Left ventricle myocardium inferior (tissue), 1 donor: ENCODE measurements around the gene ZCWPW1. TPM values are rescaled to one million over a fixed set of nuclear protein-coding genes. Genes with fewer than 3 reads are reported as not detected.
"Not testable (repeated sequence)": the region's sequence is repeated elsewhere in the genome, so short reads cannot be mapped to it uniquely, and the experiment has no call there.

Experiments
- DNase-seq: peaks from one replicate; pipeline ENCODE4 v3.0.0-alpha.2; 2020
- H3K27ac ChIP-seq: fragments of 200-600 bp; replicated peaks from 2 replicates; pipeline ENCODE4 v1.8.0; 2021
- H3K27me3 ChIP-seq: fragments of 200-600 bp; 2 replicates; pipeline ENCODE4 v1.8.0; 2021; ENCODE audit warnings: low read depth
- H3K36me3 ChIP-seq: fragments of 200-600 bp; 2 replicates; pipeline ENCODE4 v1.8.0; 2021
- H3K4me1 ChIP-seq: fragments of 200-600 bp; 2 replicates; pipeline ENCODE4 v1.8.0; 2021
- H3K4me3 ChIP-seq: fragments of 200-600 bp; 2 replicates; pipeline ENCODE4 v1.8.0; 2021; ENCODE audit warnings: mild to moderate bottlenecking, moderate library complexity
- H3K9me3 ChIP-seq: fragments of 200-600 bp; replicated peaks from 2 replicates; pipeline ENCODE4 v1.8.0; 2021
- intact Hi-C: fragments of 100-400 bp; cut with micrococcal nuclease; formaldehyde crosslinking; loops from one replicate; pipeline ENCODE4 v1.11.0; 2022
- total RNA-seq: library from RNA; stranded (reverse); fragmentation: NEBNext Ultra II Directional; extraction: Animal tissue kit (Norgen Biotek cat#: 25700); gene quantifications from one replicate; pipeline ENCODE4 v1.2.1, GENCODE V29; 2021
- TF ChIP-seq, protein P1 (sequence below): fragments of 200-600 bp; IDR thresholded peaks from 2 replicates; pipeline ENCODE4 v1.8.0; 2021; ENCODE audit warnings: antibody characterized with exemption, mild to moderate bottlenecking, borderline replicate concordance
- donor health status: DM: no; HTN: yes; CAD: no; lungs with severe emphysema.

The ZCWPW1 gene
- total RNA-seq, 1 donor from 2014 or later, result 4.6 TPM

DNA sequence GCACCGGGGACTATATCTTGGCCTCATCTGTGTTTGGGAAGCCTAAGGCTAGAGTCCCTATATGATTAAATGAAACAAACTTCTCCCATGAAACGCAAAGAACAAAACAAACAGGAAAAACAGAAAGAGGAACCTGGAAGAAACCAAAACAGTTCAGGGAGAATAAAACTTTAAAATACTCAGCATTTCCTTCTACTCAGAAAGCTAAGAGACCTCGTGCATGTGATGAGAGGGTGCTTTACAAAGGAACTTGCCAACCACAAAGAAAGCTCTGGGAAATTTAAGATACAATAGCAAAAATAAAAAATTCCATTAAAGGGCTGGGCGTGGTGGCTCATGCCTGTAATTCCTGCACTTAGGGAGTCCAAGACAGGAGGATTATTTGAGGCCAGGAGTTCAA, 48.3 kb downstream of the ZCWPW1 start:
- H3K27ac ChIP-seq, result peak overlapping the region; percentile 38
- no peak for DNase-seq
- TF ChIP-seq, protein P1, sequence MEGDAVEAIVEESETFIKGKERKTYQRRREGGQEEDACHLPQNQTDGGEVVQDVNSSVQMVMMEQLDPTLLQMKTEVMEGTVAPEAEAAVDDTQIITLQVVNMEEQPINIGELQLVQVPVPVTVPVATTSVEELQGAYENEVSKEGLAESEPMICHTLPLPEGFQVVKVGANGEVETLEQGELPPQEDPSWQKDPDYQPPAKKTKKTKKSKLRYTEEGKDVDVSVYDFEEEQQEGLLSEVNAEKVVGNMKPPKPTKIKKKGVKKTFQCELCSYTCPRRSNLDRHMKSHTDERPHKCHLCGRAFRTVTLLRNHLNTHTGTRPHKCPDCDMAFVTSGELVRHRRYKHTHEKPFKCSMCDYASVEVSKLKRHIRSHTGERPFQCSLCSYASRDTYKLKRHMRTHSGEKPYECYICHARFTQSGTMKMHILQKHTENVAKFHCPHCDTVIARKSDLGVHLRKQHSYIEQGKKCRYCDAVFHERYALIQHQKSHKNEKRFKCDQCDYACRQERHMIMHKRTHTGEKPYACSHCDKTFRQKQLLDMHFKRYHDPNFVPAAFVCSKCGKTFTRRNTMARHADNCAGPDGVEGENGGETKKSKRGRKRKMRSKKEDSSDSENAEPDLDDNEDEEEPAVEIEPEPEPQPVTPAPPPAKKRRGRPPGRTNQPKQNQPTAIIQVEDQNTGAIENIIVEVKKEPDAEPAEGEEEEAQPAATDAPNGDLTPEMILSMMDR, result no peak

DNA sequence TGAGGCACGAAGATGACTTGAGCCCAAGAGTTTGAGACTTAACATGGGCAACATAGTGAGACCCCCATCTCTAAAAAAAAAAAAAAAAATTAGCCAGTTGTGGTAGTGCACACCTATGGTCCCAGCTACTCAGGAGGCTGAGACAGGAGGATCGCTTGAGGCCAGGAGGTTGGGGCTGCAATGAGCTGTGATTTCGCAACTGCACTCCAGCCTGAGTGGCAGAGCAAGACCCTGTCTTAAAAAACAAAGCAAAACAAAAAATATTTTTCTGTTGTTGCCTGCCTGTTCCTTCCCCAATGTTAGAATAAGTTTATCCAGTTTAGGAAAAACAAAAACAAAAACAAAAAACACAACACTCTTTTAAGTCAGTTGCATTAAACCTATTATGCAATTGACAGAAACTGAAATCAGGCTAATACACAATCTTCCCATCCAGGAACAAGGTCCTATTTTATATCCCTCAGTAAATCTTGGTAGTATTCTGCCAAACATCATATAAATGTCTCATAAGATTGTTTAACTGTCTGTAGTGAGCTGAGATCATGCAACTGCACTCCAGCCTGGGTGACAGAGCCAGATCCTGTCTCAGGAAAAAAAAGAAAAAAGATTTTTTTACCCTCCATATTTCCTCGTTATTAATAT, 50.3 kb downstream of the ZCWPW1 start:
- H3K27ac ChIP-seq, result no peak overlapping the region
- H3K4me1 ChIP-seq, result no peaks in the 10 kb centered on the region
- TF ChIP-seq, protein P1, result no peak

More for the DNA sequence above, 48.3 kb downstream of the ZCWPW1 start:
- intact Hi-C loops, result no loop called here
- Histone ChIP-seq H3K9me3 (no peaks in the 10 kb centered on the region), H3K36me3 (no peaks in the 10 kb centered on the region), H3K4me1 (peaks cover 5% of the 10 kb centered on the region), H3K4me3 (no peak overlapping the region), H3K27me3 (no peaks in the 10 kb centered on the region)

GRCh38 chr7:100376066-100376465, 52.4 kb downstream of the ZCWPW1 start:
- H3K36me3 ChIP-seq, result no peaks in the 10 kb centered on the region
- no peaks in the 10 kb centered on the region for H3K9me3 ChIP-seq
- intact Hi-C loops, result no loop called here
- DNase-seq, result no peak
- H3K27me3 ChIP-seq, result no peaks in the 10 kb centered on the region
- H3K27ac ChIP-seq, result no peak overlapping the region
- no peak overlapping the region for H3K4me3 ChIP-seq
- H3K4me1 ChIP-seq, result peaks cover 8% of the 10 kb centered on the region
- TF ChIP-seq, protein P1, result no peak

More for the DNA sequence above, 50.3 kb downstream of the ZCWPW1 start:
- intact Hi-C loops, result no loop called here
- Histone ChIP-seq H3K9me3 (no peaks in the 10 kb centered on the region), H3K36me3 (no peaks in the 10 kb centered on the region), H3K27me3 (no peaks in the 10 kb centered on the region), H3K4me3 (no peak overlapping the region)
- no peak for DNase-seq

DNA sequence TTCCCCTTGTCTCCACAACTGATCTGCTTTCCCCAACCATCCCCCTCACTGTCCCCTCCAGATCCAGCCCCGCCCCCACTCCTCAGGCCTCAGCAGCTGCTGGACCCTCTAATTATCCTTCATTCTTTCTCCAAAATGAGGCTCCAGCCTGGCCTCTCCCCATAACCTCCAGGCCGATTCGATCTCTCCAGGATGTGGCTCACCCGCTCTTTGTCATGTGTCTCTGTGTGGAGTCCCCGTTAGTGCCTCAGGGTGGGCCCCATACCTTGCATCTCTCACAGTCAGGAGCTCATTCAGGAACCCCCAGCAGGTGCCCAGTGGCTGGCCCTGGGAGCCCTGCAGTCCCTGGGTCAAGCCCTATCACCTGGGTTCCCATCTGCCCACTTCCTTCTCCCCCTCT, 53.9 kb downstream of the ZCWPW1 start:
- H3K4me1 ChIP-seq, result peaks cover 8% of the 10 kb centered on the region
- TF ChIP-seq, protein P1, result no peak
- DNase-seq, result no peak
- intact Hi-C loops, result no loop called here
- no peaks in the 10 kb centered on the region for H3K36me3 ChIP-seq
- H3K9me3 ChIP-seq, result no peaks in the 10 kb centered on the region
- no peaks in the 10 kb centered on the region for H3K27me3 ChIP-seq
- no peak overlapping the region for H3K27ac ChIP-seq
- H3K4me3 ChIP-seq, result peak overlapping the region; percentile 34

DNA sequence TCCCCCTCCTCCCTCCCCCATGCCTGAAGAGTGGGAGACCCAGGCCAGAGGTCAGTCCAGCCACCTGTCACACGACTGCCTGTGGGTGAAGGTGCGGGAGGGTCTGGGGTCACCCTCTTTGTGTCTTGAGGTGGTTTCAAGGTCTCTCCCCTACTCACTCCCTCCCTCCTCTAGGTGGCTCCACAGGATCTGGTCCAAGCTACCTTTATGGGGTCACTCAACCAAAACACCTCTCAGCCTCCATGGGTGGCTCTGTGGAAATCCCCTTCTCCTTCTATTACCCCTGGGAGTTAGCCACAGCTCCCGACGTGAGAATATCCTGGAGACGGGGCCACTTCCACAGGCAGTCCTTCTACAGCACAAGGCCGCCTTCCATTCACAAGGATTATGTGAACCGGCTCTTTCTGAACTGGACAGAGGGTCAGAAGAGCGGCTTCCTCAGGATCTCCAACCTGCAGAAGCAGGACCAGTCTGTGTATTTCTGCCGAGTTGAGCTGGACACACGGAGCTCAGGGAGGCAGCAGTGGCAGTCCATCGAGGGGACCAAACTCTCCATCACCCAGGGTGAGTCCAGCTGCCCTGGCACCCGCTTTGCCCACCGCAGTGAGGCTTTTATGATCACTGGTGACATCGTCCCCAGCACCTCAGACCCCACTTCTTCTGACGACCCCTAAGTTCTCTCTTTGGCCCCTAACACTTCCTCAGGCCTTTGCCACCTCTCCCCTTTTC, 54.5 kb downstream of the ZCWPW1 start:
- H3K36me3 ChIP-seq, H3K9me3 ChIP-seq, DNase-seq, H3K27me3 ChIP-seq, H3K4me1 ChIP-seq, intact Hi-C loops, H3K27ac ChIP-seq: not testable (repeated sequence)
- H3K4me3 ChIP-seq, result peak overlapping the region; percentile 34

DNA sequence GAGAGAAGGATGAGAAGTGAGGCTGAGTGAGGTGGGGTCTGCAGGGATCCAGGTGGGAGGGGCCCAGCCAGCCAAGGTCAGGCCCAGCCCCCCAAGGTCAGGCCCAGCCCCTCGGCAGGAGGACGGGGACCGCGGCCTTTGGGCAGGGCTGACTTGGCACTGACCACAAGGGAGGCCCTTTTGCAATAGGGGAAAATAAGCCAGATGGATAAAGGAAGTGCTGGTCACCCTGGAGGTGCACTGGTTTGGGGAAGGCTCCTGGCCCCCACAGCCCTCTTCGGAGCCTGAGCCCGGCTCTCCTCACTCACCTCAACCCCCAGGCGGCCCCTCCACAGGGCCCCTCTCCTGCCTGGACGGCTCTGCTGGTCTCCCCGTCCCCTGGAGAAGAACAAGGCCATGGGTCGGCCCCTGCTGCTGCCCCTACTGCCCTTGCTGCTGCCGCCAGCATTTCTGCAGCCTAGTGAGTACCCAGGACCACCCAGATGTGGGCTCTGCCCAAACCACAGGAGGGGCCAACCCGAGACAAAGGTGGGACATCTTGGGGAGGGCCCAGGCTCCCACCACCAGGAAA, 55.2 kb downstream of the ZCWPW1 start, which contains the start of gene PILRA:
Gene PILRA, plus strand, starts transcription at position 227 of the 571 bp plus-strand sequence. Its CDS starts 170 bp downstream, at position 397.
- H3K36me3 ChIP-seq, result peaks cover 6% of the 10 kb centered on the region
- peaks cover 8% of the 10 kb centered on the region for H3K4me1 ChIP-seq
- H3K4me3 ChIP-seq, result peak within 1 kb of the TSS; percentile 34
- H3K9me3 ChIP-seq, result no peaks in the 10 kb centered on the region
- DNase-seq, result peak; percentile 36
- no peaks in the 10 kb centered on the region for H3K27me3 ChIP-seq
- H3K27ac ChIP-seq, result peak within 1 kb of the TSS; percentile 59
- intact Hi-C loops, result no loop called here
- TF ChIP-seq, protein P1, result no peak
